Cardiac muscle cell (in vitro differentiated cells and primary cell): ENCODE data around the gene GAREM1. TPM values are rescaled to one million over a fixed set of nuclear protein-coding genes. Genes with fewer than 3 reads are reported as not detected.
"Not testable (repeated sequence)": the region's sequence is repeated elsewhere in the genome, so short reads cannot be mapped to it uniquely, and the experiment has no call there.

Source experiments
- DNase-seq, 2 donors: peaks; one replicate each; pipeline versions ENCODE4 v3.0.0 to v3.0.0-alpha.2; 2010 to 2017; ENCODE audit warnings: low read depth in 1 of 2, low spot score in 1 of 2
- H3K27ac ChIP-seq: fragments of 200-600 bp; sonication (generic); 2 replicates; pipeline ENCODE4 v1.5.1; 2016
- H3K27me3 ChIP-seq: fragments of 200-600 bp; sonication (generic); 2 replicates; pipeline ENCODE4 v1.6.0; 2016; ENCODE audit warnings: control low read depth
- H3K36me3 ChIP-seq: fragments of 200-600 bp; sonication (generic); 2 replicates; pipeline ENCODE4 v1.5.1; 2016; ENCODE audit warnings: control low read depth
- H3K4me1 ChIP-seq: fragments of 200-600 bp; sonication (generic); 2 replicates; pipeline ENCODE4 v1.8.1; 2017; ENCODE audit warnings: low read depth, mild to moderate bottlenecking, mixed run types
- H3K4me3 ChIP-seq: fragments of 200-600 bp; sonication (generic); 2 replicates; pipeline ENCODE4 v1.5.1; 2016; ENCODE audit warnings: mild to moderate bottlenecking
- H3K9me3 ChIP-seq: fragments of 200-600 bp; sonication (generic); 2 replicates; pipeline ENCODE4 v1.5.1; 2017; ENCODE audit warnings: low read depth, mild to moderate bottlenecking, control low read depth
- CTCF ChIP-seq: IDR thresholded peaks from 2 replicates; pipeline ENCODE4 v1.5.1; 2012; ENCODE audit warnings: low read depth, mild to moderate bottlenecking, low read length
- polyA plus RNA-seq: library from polyadenylated mRNA; unstranded; fragments of >200 nt; fragmentation: Nextera tagmentation; extraction: Ambion mirVana; gene quantifications from 2 replicates; pipeline ENCODE4 v1.2.1, GENCODE V29; 2016
- total RNA-seq: library from RNA; depleted of rRNA; stranded (reverse); fragments of >200 nt; gene quantifications from 2 replicates; pipeline ENCODE4 v1.2.3, GENCODE V29; 2016

Gene GAREM1
- total RNA-seq (9.1 and 14.2 TPM in 2 replicates), polyA plus RNA-seq (17.3 and 23.2 TPM in 2 replicates)

- peak; percentile 98 to 99 for DNase-seq
- Histone ChIP-seq H3K9me3 (no peaks in the 10 kb centered on the region), H3K4me1 (peaks cover 19% of the 10 kb centered on the region), H3K36me3 (no peaks in the 10 kb centered on the region), H3K4me3 (peak within 1 kb of the TSS; percentile 100), H3K27ac (peak within 1 kb of the TSS; percentile 85), H3K27me3 (peaks cover 16% of the 10 kb centered on the region)
- TF ChIP-seq CTCF: peak; percentile 64
These were observed at the start of gene GAREM1 for GRCh38 chr18:32470714-32471633. GAREM1 (minus strand) TSS chr18:32470882; CDS start chr18:32470428, 454 bp downstream.

- no peak for DNase-seq
- H3K27me3 ChIP-seq: no peaks in the 10 kb centered on the region
- H3K4me3 ChIP-seq: no peak overlapping the region
- H3K36me3 ChIP-seq: no peaks in the 10 kb centered on the region
- H3K4me1 ChIP-seq: no peaks in the 10 kb centered on the region
- no peak overlapping the region for H3K27ac ChIP-seq
- TF ChIP-seq CTCF: no peak
- no peaks in the 10 kb centered on the region for H3K9me3 ChIP-seq
These were observed 40.5 kb upstream of the GAREM1 start for GRCh38 chr18:32511147-32511546.

GRCh38 chr18:32509111-32509510 is 38.4 kb upstream of the GAREM1 start:
- H3K27me3 ChIP-seq: no peaks in the 10 kb centered on the region
- H3K27ac ChIP-seq: no peak overlapping the region
- no peak overlapping the region for H3K4me3 ChIP-seq
- H3K9me3 ChIP-seq: no peaks in the 10 kb centered on the region
- no peaks in the 10 kb centered on the region for H3K36me3 ChIP-seq
- DNase-seq: peak in 1 of 2 donors; percentile 4
- H3K4me1 ChIP-seq: no peaks in the 10 kb centered on the region
- no peak for TF ChIP-seq CTCF

DNA sequence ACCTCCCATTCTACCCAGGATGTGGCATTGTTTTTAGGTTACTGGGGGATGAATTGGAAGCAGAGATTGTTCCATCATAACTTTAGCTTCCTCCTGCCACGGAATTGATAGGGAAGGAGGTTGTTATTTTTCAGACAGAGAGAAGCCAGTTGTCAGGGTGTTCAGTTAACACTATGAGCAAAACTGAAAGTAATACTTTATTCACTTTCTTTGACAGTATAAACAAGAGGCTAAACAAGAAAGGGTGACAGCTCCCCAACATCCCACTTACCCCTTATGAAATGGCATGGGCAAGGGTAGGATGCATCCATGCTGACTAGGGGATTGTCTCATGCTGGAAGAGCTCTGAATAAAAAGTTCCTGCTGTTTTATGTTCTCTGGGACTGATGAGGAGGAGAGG is 36.4 kb upstream of the GAREM1 start:
- no peak for TF ChIP-seq CTCF

DNA sequence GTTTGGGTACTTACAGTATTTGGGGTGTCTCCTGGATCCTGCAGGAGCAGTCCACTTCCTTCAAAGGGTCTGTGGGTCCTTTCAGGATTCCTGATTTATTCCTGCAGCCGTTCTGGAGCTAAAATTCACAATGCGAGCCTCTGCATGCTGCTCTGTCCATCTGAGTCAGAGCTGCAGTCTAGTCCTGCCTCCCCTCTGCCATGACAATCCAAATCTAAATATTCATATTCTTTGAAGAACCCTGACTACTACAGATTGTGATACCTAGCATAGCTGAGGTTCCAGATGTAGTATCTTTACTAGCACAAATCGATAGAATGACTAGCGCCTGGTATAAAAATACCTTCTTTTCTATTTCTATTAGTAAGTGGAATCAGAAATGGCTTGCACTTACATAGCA is 31.3 kb upstream of the GAREM1 start:
- Histone ChIP-seq H3K4me3 (no peak overlapping the region), H3K4me1 (no peaks in the 10 kb centered on the region), H3K27ac (no peak overlapping the region), H3K27me3 (no peaks in the 10 kb centered on the region), H3K9me3 (no peaks in the 10 kb centered on the region), H3K36me3 (no peaks in the 10 kb centered on the region)
- DNase-seq: no peak
- TF ChIP-seq CTCF: no peak

More for the DNA sequence above, 36.4 kb upstream of the GAREM1 start:
- Histone ChIP-seq H3K4me1 (no peaks in the 10 kb centered on the region), H3K36me3 (no peaks in the 10 kb centered on the region), H3K27me3 (no peaks in the 10 kb centered on the region), H3K4me3 (no peak overlapping the region), H3K9me3 (no peaks in the 10 kb centered on the region), H3K27ac (no peak overlapping the region)
- no peak for DNase-seq

DNA sequence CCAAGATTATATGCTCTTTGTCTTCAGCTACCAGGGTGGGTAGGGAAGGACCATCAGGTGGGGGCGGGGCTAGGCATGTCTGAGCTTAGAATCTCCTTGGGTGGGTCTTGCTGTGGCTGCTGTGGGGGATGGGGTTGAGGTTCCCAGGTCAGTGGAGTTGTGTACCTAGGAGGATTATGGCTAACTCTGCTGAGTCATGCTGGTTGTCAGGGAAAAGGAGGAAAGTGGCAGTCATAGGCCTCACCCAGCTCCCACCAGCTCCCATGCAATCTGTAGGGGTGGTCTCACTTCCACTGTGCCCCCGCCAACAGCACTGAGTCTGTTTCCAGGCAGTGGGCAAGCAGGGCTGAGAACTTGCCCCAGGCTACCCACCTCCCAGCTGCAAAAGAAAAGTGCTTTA is 30.6 kb upstream of the GAREM1 start:
- H3K4me1 ChIP-seq: not testable (repeated sequence)
- DNase-seq: peak in 1 of 2 donors; percentile 1

More for the DNA sequence above, 30.6 kb upstream of the GAREM1 start:
- H3K36me3 ChIP-seq, H3K27ac ChIP-seq, H3K9me3 ChIP-seq, H3K27me3 ChIP-seq, H3K4me3 ChIP-seq: not testable (repeated sequence)
